Vagina (tissue), 2 donors: Measurements from ENCODE around the gene NAXE. TPM values are rescaled to one million over a fixed set of nuclear protein-coding genes. Genes with fewer than 3 reads are reported as not detected.
"Not testable (repeated sequence)": the region's sequence is repeated elsewhere in the genome, so short reads cannot be mapped to it uniquely, and the experiment has no call there.

Experiments
- DNase-seq, 2 donors: peaks; one replicate each; pipeline ENCODE4 v3.0.0-alpha.2; 2017; ENCODE audit errors: extremely low spot score in 2 of 2
- H3K27ac ChIP-seq: fragments of 200-600 bp; sonication (generic); one replicate; pipeline ENCODE4 v1.5.1; 2019
- H3K27me3 ChIP-seq: fragments of 200-600 bp; sonication (generic); one replicate; pipeline ENCODE4 v1.5.1; 2019
- H3K36me3 ChIP-seq, 2 donors: fragments of 200-600 bp; sonication (generic); one replicate each; pipeline ENCODE4 v1.5.1; 2017 to 2019
- H3K4me1 ChIP-seq: fragments of 200-600 bp; sonication (generic); one replicate; pipeline ENCODE4 v1.5.1; 2019
- H3K4me3 ChIP-seq, 2 donors: fragments of 200-600 bp; sonication (generic); 1 replicate in 1 of 2; 2 replicates in 1 of 2; pipeline ENCODE4 v1.5.1; 2016 to 2019
- H3K9me3 ChIP-seq: fragments of 200-600 bp; sonication (generic); one replicate; pipeline ENCODE4 v1.5.1; 2019
- CTCF ChIP-seq, 3 experiments: fragments of 450-650 bp in 2 of 3; fragments of 200-600 bp in 1 of 3; sonication (generic) in 1 of 3; IDR thresholded peaks; one replicate each; pipeline ENCODE4 v1.5.1; 2017 to 2019; ENCODE audit warnings: antibody characterized with exemption in 3 of 3, mild to moderate bottlenecking in 2 of 3, moderate library complexity in 2 of 3
- POLR2A ChIP-seq, 2 donors: fragments of 450-650 bp; IDR thresholded peaks; one replicate each; pipeline ENCODE4 v1.6.1; 2017; ENCODE audit warnings: antibody characterized with exemption in 2 of 2, mild to moderate bottlenecking in 2 of 2, moderate library complexity in 2 of 2
- POLR2AphosphoS5 ChIP-seq, 2 donors: sonication (generic); formaldehyde crosslinking; IDR thresholded peaks; one replicate each; pipeline ENCODE4 v1.9.0; 2017; ENCODE audit warnings: antibody characterized with exemption in 2 of 2, mild to moderate bottlenecking in 2 of 2, low read depth in 1 of 2; ENCODE audit not compliant: insufficient read depth in 1 of 2
- intact Hi-C: fragments of 100-400 bp; cut with DNase I; formaldehyde crosslinking; loops from one replicate; pipeline ENCODE4 v1.15.1; 2023
- total RNA-seq: library from RNA; depleted of rRNA; stranded (reverse); fragments of >200 nt; gene quantifications from one replicate; pipeline ENCODE4 v1.2.3, GENCODE V29; 2016

Gene NAXE
- total RNA-seq, 1 donor from 2014 or later = 46.7 TPM

GRCh38 chr1:156627313-156627880, 35.8 kb downstream of the NAXE start:
- Histone ChIP-seq H3K27ac (no peak overlapping the region), H3K36me3 (no peaks in the 10 kb centered on the region), H3K27me3 (peaks cover 17% of the 10 kb centered on the region), H3K4me1 (peaks cover 19% of the 10 kb centered on the region), H3K4me3 (no peak overlapping the region), H3K9me3 (no peaks in the 10 kb centered on the region)
- intact Hi-C loops = loop anchor here (5.0 kb wide), 1 partner anchor 50 kb away; the partner anchor contains the start of gene NES
- TF ChIP-seq CTCF (IDR thresholded peaks at IDR 0.05) (peak; percentile 32 to 42 (median 38)), POLR2AphosphoS5 (IDR thresholded peaks at IDR 0.05; ENCODE audit: insufficient read depth in 1 of 2, low read depth in 1 of 2) (no peak)
- no peak for DNase-seq

- intact Hi-C loops = loop anchor here (5.0 kb wide), 2 partner anchors 47 to 473 kb away; partner anchors contain the start of gene NES
- Histone ChIP-seq H3K4me3 (no peak overlapping the region), H3K27me3 (peaks cover 5% of the 10 kb centered on the region), H3K9me3 (no peaks in the 10 kb centered on the region), H3K36me3 (no peaks in the 10 kb centered on the region), H3K4me1 (peaks cover 8% of the 10 kb centered on the region), H3K27ac (no peak overlapping the region)
- TF ChIP-seq CTCF (IDR thresholded peaks at IDR 0.05) (no peak), POLR2AphosphoS5 (IDR thresholded peaks at IDR 0.05; ENCODE audit: insufficient read depth in 1 of 2, low read depth in 1 of 2) (no peak), POLR2A (IDR thresholded peaks at IDR 0.05) (no peak)
- DNase-seq = no peak
Observed at GRCh38 chr1:156629823-156630449, 38.4 kb downstream of the NAXE start.

- not testable (repeated sequence) for H3K27me3 ChIP-seq, DNase-seq, H3K36me3 ChIP-seq, H3K4me1 ChIP-seq, H3K4me3 ChIP-seq, H3K9me3 ChIP-seq, H3K27ac ChIP-seq
- intact Hi-C loops = loop anchor here (5.0 kb wide), 1 partner anchor 474 kb away; no protein-coding TSS in a partner anchor
Observed at GRCh38 chr1:156631152-156631551, 39.6 kb downstream of the NAXE start.

- Histone ChIP-seq H3K4me3 (no peak overlapping the region), H3K4me1 (no peaks in the 10 kb centered on the region), H3K9me3 (no peaks in the 10 kb centered on the region), H3K27me3 (no peaks in the 10 kb centered on the region), H3K36me3 (no peaks in the 10 kb centered on the region), H3K27ac (no peak overlapping the region)
- DNase-seq = no peak
- TF ChIP-seq CTCF (IDR thresholded peaks at IDR 0.05) (no peak), POLR2A (IDR thresholded peaks at IDR 0.05) (no peak)
- intact Hi-C loops = loop anchor here (5.0 kb wide), 1 partner anchor 475 kb away; no protein-coding TSS in a partner anchor
Observed at GRCh38 chr1:156632355-156632754, 40.8 kb downstream of the NAXE start.

- Histone ChIP-seq H3K27me3 (no peaks in the 10 kb centered on the region), H3K4me1 (peaks cover 17% of the 10 kb centered on the region), H3K27ac (no peak overlapping the region), H3K9me3 (no peaks in the 10 kb centered on the region), H3K4me3 (no peak overlapping the region), H3K36me3 (no peaks in the 10 kb centered on the region)
- DNase-seq = no peak
- intact Hi-C loops = no loop called here
- TF ChIP-seq POLR2A (IDR thresholded peaks at IDR 0.05) (no peak), CTCF (IDR thresholded peaks at IDR 0.05) (no peak), POLR2AphosphoS5 (IDR thresholded peaks at IDR 0.05; ENCODE audit: insufficient read depth in 1 of 2, low read depth in 1 of 2) (no peak)
Observed at GRCh38 chr1:156638189-156638985, 46.8 kb downstream of the NAXE start.
